Kidney epithelial cell (primary cell): ENCODE data around the gene TTC4. TPM values are rescaled to one million over a fixed set of nuclear protein-coding genes. Genes with fewer than 3 reads are reported as not detected.

Experiments
- DNase-seq: peaks from one replicate; pipeline ENCODE4 v3.0.0-alpha.2; 2010; ENCODE audit warnings: low read depth
- H3K27me3 ChIP-seq: 2 replicates; pipeline ENCODE4 v1.6.0; 2011; ENCODE audit warnings: low read length; ENCODE audit not compliant: control insufficient read depth, insufficient read depth
- H3K36me3 ChIP-seq: 2 replicates; pipeline ENCODE4 v1.5.1; 2011; ENCODE audit warnings: low read length; ENCODE audit not compliant: control insufficient read depth, insufficient read depth
- H3K4me3 ChIP-seq: 2 replicates; pipeline ENCODE4 v1.5.1; 2011; ENCODE audit warnings: low read depth, mild to moderate bottlenecking, control low read depth, low read length
- total RNA-seq: library from RNA; depleted of rRNA; stranded (reverse); fragments of >200 nt; gene quantifications from 2 replicates; pipeline ENCODE4 v1.2.3, GENCODE V29; 2015
- TF ChIP-seq, protein P1 (sequence below): IDR thresholded peaks from 2 replicates; pipeline ENCODE4 v1.5.1; 2011; ENCODE audit warnings: mild to moderate bottlenecking, moderate library complexity, low read length, control low read depth, inconsistent platforms; ENCODE audit not compliant: insufficient read depth, poor library complexity, severe bottlenecking

TTC4 gene
- total RNA-seq, 1 donor from 2014 or later: 30.8 TPM

DNA sequence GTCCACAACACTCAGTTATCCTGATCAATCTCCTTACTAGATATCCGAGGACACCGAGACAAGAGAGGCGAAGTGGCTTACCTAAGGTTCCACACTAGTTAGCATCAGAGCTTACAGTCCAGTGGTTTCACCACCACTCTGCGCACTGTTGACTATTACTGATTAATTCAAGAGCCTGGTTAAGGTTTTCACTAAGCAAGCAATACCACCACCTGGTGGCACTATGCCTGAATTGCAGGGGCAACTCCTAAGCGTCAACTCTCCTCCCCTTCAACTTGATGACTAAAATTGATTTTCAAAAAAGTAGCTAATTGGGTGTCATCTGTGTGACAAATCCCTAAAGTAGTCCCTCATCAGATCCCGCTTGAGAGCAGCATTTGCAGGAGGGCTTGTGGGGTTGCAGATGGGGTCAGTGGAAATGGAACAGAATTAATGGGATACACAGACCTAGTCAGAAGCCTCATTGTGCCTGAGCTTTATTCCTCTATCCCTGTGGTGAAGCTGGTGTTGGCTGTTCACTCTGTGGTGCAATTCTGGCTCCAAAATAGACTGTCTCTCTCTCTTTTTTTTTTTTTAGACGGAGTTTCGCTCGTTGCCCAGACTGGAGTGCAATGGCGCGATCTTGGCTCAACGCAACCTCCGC, 76.3 kb downstream of the TTC4 start:
- peaks cover 15% of the 10 kb centered on the region for H3K27me3 ChIP-seq
- H3K36me3 ChIP-seq: no peaks in the 10 kb centered on the region
- DNase-seq: no peak
- H3K4me3 ChIP-seq: no peak overlapping the region
- TF ChIP-seq, protein P1, sequence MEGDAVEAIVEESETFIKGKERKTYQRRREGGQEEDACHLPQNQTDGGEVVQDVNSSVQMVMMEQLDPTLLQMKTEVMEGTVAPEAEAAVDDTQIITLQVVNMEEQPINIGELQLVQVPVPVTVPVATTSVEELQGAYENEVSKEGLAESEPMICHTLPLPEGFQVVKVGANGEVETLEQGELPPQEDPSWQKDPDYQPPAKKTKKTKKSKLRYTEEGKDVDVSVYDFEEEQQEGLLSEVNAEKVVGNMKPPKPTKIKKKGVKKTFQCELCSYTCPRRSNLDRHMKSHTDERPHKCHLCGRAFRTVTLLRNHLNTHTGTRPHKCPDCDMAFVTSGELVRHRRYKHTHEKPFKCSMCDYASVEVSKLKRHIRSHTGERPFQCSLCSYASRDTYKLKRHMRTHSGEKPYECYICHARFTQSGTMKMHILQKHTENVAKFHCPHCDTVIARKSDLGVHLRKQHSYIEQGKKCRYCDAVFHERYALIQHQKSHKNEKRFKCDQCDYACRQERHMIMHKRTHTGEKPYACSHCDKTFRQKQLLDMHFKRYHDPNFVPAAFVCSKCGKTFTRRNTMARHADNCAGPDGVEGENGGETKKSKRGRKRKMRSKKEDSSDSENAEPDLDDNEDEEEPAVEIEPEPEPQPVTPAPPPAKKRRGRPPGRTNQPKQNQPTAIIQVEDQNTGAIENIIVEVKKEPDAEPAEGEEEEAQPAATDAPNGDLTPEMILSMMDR: peak; percentile 71

Other genes with a start within 250 kb of the TTC4 start
- gene ACOT11, start 167.6 kb upstream of the TTC4 start, total RNA-seq: 2.3 and 3.1 TPM in 2 replicates
- not detected in 2 replicates for gene FAM151A, start 92.3 kb upstream of the TTC4 start, total RNA-seq
- 0.21 TPM in 1 of 2 replicates, not detected in the other for gene MROH7, start 74.1 kb upstream of the TTC4 start, total RNA-seq
- gene PARS2, start 48.7 kb downstream of the TTC4 start, total RNA-seq: 10.8 and 11.5 TPM in 2 replicates
- gene TTC22, start 85.5 kb downstream of the TTC4 start, total RNA-seq: 5.3 and 5.7 TPM in 2 replicates
- gene DHCR24, start 171.3 kb downstream of the TTC4 start, total RNA-seq: 128 and 140 TPM in 2 replicates